Measurements from ENCODE around the gene GDF15.

Gene GDF15

GRCh38 chr19:18419699-18420460 is 33.9 kb downstream of the GDF15 start:
- DNase-seq = peak in 3 of 5 donors; percentile 13 to 63 (median 45)

GRCh38 chr19:18420930-18421329 is 35.0 kb downstream of the GDF15 start:
- peak in 1 of 5 donors; percentile 12 for DNase-seq

- DNase-seq = peak in 1 of 5 donors; percentile 13
These were observed 35.5 kb downstream of the GDF15 start for GRCh38 chr19:18421371-18421959.

- peak in 1 of 5 donors; percentile 63 for DNase-seq
These were observed 36.7 kb downstream of the GDF15 start for GRCh38 chr19:18422530-18423191.

- no peak for DNase-seq
These were observed 37.5 kb downstream of the GDF15 start for GRCh38 chr19:18423258-18424020.

- DNase-seq = no peak
These were observed 38.3 kb downstream of the GDF15 start for GRCh38 chr19:18424122-18424889.

GRCh38 chr19:18424890-18425514 is 39.0 kb downstream of the GDF15 start:
- no peak for DNase-seq

GRCh38 chr19:18425515-18426415 is 39.8 kb downstream of the GDF15 start:
- no peak for DNase-seq

GRCh38 chr19:18426416-18426767 is 40.4 kb downstream of the GDF15 start:
- no peak for DNase-seq

GRCh38 chr19:18427080-18427742 is 41.3 kb downstream of the GDF15 start:
- DNase-seq = no peak

- no peak for DNase-seq
These were observed 41.8 kb downstream of the GDF15 start for GRCh38 chr19:18427743-18428113.

- no peak for DNase-seq
These were observed 42.3 kb downstream of the GDF15 start for GRCh38 chr19:18428173-18428786.

GRCh38 chr19:18428787-18429674 is 43.1 kb downstream of the GDF15 start:
- DNase-seq = peak; percentile 77 to 86 (median 84)

GRCh38 chr19:18429717-18430416 is 43.9 kb downstream of the GDF15 start:
- no peak for DNase-seq

- DNase-seq = no peak
These were observed 44.6 kb downstream of the GDF15 start for GRCh38 chr19:18430417-18431144.

- no peak for DNase-seq
These were observed 45.6 kb downstream of the GDF15 start for GRCh38 chr19:18431351-18432197.
